Measurements from ENCODE around the gene TBC1D13. TPM values are rescaled to one million over a fixed set of nuclear protein-coding genes. Genes with fewer than 3 reads are reported as not detected.
A peak's percentile ranks its signal among the peaks of the same experiment; 100 is the strongest.

The TBC1D13 gene
- total and polyA plus RNA-seq, 9 of the 15 experiments (the other 6 are each of a cell fraction or from before 2014, with no cell fraction given) = 2.3 to 28.7 (median 11.4) TPM

DNA sequence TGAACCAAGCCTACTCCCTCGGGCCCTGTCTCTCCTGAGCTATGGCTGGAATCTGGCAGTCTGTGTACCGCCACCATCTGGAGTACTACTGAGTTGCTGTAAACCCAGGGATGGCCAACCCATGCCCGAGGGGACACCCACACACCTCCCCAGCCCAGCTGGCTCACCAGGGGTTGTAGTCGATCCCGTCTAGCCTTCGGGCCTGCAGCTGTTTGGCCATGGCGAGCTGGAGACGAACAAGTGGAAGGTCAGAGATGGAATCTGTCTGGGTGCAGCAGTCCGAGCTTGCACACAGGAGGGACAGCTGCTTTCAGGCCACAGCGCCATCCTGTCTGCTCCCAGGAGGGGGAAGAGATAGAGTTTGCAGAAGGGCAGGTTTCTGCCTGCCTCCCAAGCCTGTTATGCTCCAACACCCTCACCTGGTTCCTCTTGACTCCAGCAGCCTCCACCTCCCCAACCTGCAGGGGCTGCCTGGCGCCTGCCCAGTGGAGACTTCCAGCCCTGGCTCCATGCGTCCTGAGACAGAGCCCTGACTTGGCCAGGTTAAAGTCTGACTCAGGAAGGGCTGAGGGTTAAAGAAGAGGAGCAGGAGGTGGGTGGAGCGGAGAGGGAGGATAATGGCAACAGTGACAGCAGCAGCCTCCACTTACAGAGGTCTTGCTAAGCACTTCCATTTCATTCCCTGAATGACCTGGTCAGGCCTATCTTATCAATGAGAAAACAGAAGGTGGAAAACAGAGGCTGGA, 58.3 kb downstream of the TBC1D13 start (continued):
- TF ChIP-seq, protein P1, sequence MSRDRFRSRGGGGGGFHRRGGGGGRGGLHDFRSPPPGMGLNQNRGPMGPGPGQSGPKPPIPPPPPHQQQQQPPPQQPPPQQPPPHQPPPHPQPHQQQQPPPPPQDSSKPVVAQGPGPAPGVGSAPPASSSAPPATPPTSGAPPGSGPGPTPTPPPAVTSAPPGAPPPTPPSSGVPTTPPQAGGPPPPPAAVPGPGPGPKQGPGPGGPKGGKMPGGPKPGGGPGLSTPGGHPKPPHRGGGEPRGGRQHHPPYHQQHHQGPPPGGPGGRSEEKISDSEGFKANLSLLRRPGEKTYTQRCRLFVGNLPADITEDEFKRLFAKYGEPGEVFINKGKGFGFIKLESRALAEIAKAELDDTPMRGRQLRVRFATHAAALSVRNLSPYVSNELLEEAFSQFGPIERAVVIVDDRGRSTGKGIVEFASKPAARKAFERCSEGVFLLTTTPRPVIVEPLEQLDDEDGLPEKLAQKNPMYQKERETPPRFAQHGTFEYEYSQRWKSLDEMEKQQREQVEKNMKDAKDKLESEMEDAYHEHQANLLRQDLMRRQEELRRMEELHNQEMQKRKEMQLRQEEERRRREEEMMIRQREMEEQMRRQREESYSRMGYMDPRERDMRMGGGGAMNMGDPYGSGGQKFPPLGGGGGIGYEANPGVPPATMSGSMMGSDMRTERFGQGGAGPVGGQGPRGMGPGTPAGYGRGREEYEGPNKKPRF (IDR thresholded peaks at IDR 0.05; ENCODE audit: low read depth, low read length) = no peak
- peak; percentile 18; the same call in 1 of the 2 replicates for TF ChIP-seq RAD51 (IDR thresholded peaks at IDR 0.05; ENCODE audit: borderline replicate concordance, low read depth)
- TF ChIP-seq, protein P2, sequence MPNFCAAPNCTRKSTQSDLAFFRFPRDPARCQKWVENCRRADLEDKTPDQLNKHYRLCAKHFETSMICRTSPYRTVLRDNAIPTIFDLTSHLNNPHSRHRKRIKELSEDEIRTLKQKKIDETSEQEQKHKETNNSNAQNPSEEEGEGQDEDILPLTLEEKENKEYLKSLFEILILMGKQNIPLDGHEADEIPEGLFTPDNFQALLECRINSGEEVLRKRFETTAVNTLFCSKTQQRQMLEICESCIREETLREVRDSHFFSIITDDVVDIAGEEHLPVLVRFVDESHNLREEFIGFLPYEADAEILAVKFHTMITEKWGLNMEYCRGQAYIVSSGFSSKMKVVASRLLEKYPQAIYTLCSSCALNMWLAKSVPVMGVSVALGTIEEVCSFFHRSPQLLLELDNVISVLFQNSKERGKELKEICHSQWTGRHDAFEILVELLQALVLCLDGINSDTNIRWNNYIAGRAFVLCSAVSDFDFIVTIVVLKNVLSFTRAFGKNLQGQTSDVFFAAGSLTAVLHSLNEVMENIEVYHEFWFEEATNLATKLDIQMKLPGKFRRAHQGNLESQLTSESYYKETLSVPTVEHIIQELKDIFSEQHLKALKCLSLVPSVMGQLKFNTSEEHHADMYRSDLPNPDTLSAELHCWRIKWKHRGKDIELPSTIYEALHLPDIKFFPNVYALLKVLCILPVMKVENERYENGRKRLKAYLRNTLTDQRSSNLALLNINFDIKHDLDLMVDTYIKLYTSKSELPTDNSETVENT (CRISPR knock-in tag; IDR thresholded peaks at IDR 0.05) = no peak
- TF ChIP-seq POLR2B (IDR thresholded peaks at IDR 0.05; ENCODE audit: low read depth, partially characterized antibody) = no peak
- TF ChIP-seq CBFA2T3 (IDR thresholded peaks at IDR 0.05) = peak; percentile 95
- TF ChIP-seq, protein P3, sequence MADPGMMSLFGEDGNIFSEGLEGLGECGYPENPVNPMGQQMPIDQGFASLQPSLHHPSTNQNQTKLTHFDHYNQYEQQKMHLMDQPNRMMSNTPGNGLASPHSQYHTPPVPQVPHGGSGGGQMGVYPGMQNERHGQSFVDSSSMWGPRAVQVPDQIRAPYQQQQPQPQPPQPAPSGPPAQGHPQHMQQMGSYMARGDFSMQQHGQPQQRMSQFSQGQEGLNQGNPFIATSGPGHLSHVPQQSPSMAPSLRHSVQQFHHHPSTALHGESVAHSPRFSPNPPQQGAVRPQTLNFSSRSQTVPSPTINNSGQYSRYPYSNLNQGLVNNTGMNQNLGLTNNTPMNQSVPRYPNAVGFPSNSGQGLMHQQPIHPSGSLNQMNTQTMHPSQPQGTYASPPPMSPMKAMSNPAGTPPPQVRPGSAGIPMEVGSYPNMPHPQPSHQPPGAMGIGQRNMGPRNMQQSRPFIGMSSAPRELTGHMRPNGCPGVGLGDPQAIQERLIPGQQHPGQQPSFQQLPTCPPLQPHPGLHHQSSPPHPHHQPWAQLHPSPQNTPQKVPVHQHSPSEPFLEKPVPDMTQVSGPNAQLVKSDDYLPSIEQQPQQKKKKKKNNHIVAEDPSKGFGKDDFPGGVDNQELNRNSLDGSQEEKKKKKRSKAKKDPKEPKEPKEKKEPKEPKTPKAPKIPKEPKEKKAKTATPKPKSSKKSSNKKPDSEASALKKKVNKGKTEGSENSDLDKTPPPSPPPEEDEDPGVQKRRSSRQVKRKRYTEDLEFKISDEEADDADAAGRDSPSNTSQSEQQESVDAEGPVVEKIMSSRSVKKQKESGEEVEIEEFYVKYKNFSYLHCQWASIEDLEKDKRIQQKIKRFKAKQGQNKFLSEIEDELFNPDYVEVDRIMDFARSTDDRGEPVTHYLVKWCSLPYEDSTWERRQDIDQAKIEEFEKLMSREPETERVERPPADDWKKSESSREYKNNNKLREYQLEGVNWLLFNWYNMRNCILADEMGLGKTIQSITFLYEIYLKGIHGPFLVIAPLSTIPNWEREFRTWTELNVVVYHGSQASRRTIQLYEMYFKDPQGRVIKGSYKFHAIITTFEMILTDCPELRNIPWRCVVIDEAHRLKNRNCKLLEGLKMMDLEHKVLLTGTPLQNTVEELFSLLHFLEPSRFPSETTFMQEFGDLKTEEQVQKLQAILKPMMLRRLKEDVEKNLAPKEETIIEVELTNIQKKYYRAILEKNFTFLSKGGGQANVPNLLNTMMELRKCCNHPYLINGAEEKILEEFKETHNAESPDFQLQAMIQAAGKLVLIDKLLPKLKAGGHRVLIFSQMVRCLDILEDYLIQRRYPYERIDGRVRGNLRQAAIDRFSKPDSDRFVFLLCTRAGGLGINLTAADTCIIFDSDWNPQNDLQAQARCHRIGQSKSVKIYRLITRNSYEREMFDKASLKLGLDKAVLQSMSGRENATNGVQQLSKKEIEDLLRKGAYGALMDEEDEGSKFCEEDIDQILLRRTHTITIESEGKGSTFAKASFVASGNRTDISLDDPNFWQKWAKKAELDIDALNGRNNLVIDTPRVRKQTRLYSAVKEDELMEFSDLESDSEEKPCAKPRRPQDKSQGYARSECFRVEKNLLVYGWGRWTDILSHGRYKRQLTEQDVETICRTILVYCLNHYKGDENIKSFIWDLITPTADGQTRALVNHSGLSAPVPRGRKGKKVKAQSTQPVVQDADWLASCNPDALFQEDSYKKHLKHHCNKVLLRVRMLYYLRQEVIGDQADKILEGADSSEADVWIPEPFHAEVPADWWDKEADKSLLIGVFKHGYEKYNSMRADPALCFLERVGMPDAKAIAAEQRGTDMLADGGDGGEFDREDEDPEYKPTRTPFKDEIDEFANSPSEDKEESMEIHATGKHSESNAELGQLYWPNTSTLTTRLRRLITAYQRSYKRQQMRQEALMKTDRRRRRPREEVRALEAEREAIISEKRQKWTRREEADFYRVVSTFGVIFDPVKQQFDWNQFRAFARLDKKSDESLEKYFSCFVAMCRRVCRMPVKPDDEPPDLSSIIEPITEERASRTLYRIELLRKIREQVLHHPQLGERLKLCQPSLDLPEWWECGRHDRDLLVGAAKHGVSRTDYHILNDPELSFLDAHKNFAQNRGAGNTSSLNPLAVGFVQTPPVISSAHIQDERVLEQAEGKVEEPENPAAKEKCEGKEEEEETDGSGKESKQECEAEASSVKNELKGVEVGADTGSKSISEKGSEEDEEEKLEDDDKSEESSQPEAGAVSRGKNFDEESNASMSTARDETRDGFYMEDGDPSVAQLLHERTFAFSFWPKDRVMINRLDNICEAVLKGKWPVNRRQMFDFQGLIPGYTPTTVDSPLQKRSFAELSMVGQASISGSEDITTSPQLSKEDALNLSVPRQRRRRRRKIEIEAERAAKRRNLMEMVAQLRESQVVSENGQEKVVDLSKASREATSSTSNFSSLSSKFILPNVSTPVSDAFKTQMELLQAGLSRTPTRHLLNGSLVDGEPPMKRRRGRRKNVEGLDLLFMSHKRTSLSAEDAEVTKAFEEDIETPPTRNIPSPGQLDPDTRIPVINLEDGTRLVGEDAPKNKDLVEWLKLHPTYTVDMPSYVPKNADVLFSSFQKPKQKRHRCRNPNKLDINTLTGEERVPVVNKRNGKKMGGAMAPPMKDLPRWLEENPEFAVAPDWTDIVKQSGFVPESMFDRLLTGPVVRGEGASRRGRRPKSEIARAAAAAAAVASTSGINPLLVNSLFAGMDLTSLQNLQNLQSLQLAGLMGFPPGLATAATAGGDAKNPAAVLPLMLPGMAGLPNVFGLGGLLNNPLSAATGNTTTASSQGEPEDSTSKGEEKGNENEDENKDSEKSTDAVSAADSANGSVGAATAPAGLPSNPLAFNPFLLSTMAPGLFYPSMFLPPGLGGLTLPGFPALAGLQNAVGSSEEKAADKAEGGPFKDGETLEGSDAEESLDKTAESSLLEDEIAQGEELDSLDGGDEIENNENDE (IDR thresholded peaks at IDR 0.05; ENCODE audit: low read depth, low read length) = peak; percentile 7
- TF ChIP-seq TBP (optimal IDR thresholded peaks at IDR 0.05; ENCODE audit: low read depth, low read length) = no peak
- TF ChIP-seq FOXJ3 (CRISPR knock-in tag; IDR thresholded peaks at IDR 0.05) = no peak
- no peak for TF ChIP-seq ZNF561 (CRISPR knock-in tag; conservative IDR thresholded peaks at IDR 0.05)
- TF ChIP-seq HNRNPLL (IDR thresholded peaks at IDR 0.05; ENCODE audit: low read depth, low read length, poor library complexity, severe bottlenecking) = no peak
- TF ChIP-seq HNRNPUL1 (IDR thresholded peaks at IDR 0.05; ENCODE audit: low read length) = no peak
- peak; percentile 51; the same call in 1 of the 2 replicates for TF ChIP-seq LCOR (CRISPR knock-in tag; IDR thresholded peaks at IDR 0.05)
